HCEC 1CT (cell line): ENCODE data around the gene CSH1.
"Not testable (repeated sequence)": the region's sequence is repeated elsewhere in the genome, so short reads cannot be mapped to it uniquely, and the experiment has no call there.

Source experiments
- DNase-seq: peaks from one replicate; pipeline ENCODE4 v3.0.0-alpha.2; 2017

The CSH1 gene

DNA sequence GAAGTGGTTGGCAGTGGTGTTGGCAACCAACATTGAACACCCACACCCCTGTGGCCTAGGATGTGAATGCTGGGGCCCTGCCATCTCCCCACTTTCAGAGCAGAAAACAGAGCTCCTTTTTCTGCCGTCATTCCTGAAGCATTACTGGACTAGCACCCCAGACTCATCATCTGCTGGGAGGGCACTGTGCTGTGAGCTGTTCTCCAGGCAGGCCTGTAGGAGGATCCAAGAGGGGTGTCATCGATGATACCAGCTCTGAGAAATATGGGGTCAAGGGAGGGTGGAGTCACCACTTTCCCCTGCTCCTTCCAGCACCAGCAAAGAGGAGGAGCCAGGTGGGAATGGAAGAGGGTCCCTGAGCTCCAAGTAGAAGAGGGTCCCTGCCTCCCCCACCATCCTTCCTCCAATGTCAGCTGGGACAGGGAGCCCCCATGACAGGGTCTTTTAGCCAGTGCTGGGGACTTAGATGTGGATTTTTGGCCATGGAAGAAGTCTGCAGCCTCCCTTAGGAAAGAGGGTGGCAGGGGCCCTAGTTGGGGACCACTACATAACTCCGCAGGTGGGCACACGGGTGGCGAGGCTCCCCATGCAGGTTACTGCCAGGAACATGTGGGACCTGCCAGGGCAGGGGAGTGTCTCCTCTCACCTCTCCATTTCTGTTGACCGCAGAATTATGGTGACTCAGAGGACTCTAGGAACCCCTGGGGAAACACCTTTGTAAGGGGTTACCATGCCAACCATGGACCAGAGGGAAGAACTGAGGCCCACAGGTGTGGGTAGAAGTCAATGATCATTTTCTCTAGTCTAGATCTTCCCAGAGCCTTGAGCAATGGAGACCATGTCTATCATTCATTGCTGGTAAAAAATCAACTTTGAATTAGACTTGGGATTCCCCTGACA lies 2.8 kb upstream of the CSH1 start:
- DNase-seq = not testable (repeated sequence)

- not testable (repeated sequence) for DNase-seq
Observed at GRCh38 chr17:63894821-63895220, 1.6 kb downstream of the CSH1 start.

DNA sequence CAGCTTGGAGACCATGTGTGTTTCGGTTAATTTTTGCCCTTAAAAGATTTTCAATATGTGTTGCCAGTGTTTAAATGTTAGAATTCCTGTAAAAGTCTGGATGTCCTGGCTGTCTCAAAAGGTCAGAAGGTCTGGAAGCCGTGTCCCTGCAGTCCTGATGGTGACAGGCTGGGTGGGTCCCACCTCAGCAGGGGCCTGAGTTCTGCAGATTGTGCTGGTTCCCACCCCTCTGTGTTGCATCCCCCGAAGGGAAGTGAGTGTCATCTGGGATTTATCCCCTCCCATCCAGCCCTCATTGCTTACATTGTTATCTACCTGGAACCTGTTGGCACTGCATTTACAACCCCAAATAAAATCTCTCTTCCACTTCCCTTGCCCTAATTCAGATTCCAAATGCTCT lies 2.4 kb downstream of the CSH1 start:
- DNase-seq = not testable (repeated sequence)

GRCh38 chr17:63892316-63893037 lies 3.9 kb downstream of the CSH1 start:
- DNase-seq = not testable (repeated sequence)

- DNase-seq = peak; percentile 36
Observed at GRCh38 chr17:63889026-63889848, 7.1 kb downstream of the CSH1 start.

- not testable (repeated sequence) for DNase-seq
Observed at GRCh38 chr17:63885119-63885518, 11.3 kb downstream of the CSH1 start.

GRCh38 chr17:63882626-63883126 lies 13.7 kb downstream of the CSH1 start:
- not testable (repeated sequence) for DNase-seq

GRCh38 chr17:63881935-63882601 lies 14.3 kb downstream of the CSH1 start, which contains the start of gene GH2:
Gene GH2, minus strand, starts transcription at chr17:63881944. Its CDS starts 143 bp downstream, at chr17:63881801.
- peak; percentile 28 for DNase-seq

DNA sequence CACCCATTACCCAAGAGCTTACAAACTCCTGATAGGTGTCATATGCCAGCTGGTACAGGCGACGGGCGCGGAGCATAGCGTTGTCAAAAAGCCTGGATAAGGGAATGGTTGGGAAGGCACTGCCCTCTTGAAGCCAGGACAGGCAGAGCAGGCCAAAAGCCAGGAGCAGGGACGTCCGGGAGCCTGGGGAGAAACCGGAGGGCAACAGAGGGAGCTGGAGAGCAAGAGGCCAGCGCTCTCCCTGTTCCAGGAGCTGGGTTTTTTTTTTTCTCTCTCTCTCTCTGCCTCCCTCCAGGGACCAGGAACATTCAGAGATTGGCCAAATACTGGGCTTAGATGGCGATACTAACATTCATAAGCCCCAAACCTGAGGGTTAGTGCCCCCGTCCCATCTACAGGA lies 15.0 kb downstream of the CSH1 start:
- not testable (repeated sequence) for DNase-seq

- no peak for DNase-seq
Observed at GRCh38 chr17:63880706-63881105, 15.7 kb downstream of the CSH1 start.

DNA sequence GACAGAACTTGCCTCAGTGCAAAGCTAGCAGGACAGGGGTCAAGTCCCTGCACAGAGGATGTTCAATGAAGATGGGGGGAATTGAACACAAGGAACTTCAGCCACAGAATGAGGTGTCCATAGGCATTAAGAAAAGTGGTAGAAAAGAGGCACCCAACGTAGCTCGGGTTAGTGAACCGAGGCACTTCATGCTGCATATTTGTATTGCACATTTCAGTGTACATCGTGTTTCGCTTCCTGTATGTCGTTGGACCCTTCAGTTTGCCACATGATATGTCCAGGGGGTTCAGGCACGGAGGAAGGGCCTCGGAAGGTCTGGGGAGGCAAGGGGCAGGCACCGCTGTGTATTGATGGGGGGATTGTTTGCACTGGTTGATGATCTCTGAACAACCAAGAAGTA lies 18.0 kb downstream of the CSH1 start:
- not testable (repeated sequence) for DNase-seq

- not testable (repeated sequence) for DNase-seq
Observed at GRCh38 chr17:63874693-63875092, 21.7 kb downstream of the CSH1 start.

- DNase-seq = not testable (repeated sequence)
Observed at GRCh38 chr17:63874061-63874626, 22.2 kb downstream of the CSH1 start.

DNA sequence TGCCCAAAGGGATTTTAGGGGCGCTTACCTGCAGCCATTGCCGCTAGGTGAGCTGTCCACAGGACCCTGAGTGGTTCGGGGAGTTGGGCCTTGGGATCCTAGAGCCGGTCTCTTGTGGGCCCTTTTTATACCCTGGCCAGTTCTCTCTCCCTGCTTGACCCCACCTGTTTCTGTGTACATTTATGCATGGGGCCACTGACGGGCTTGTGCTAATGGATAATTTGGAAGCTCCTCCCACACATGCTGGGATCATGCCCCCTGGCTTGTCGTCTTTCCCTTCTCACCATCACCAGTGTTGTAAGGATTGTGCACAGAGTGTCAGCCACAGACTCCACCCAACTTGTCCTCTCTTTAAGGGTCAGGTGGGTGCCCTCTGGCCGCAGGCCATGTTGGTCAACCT lies 22.8 kb downstream of the CSH1 start, which contains the start of gene CSH2:
Gene CSH2, minus strand, starts transcription at position 101 of the 400 bp plus-strand sequence. Its CDS starts 63 bp downstream, at position 38.
- not testable (repeated sequence) for DNase-seq

DNA sequence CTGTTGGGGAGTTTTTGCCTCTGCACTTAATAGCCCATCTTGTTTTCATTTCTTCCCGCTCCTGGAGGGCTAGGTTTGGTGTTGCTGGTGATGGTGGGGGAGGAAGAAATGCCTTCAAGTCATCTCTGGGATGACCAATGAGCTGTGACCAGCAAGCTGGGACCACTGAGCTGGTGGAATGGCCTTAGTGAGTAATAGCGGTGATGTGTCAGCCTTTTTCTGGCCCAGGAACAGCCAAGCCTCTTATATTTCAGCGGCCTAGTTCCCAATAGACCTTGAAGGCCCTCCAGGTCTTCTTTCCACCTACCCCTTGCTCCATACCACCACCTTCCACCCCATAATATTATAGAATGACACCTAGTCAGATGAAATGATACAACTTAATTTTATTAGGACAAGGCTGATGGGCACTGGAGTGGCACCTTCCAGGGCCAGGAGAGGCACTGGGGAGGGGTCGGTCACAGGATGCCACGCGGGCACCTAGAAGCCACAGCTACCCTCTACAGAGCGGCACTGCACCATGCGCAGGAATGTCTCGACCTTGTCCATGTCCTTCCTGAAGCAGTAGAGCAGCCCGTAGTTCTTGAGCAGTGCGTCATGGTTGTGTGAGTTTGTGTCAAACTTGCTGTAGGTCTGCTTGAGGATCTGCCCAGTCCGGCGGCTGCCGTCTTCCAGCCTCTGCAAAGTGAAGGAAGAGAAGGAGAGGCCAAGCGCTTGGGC lies 24.6 kb downstream of the CSH1 start:
- DNase-seq = not testable (repeated sequence)

DNA sequence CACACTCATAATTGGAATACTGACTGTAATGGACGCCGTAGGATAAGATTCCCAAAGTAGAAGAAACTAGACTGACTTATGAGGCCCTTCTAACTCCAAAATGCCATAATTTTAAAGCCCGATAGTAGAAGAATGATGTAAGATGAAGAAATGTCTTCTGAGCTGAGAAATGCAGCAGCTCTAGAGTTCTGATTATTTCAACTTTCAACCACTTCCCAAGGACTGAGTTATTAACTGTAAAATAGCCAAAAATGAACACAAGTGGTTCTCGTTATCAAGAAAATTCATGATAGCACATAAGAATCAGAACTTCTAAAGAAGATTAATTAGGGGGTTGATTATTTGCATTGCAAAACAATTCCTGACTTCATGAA lies 26.1 kb downstream of the CSH1 start:
- DNase-seq = not testable (repeated sequence)

DNA sequence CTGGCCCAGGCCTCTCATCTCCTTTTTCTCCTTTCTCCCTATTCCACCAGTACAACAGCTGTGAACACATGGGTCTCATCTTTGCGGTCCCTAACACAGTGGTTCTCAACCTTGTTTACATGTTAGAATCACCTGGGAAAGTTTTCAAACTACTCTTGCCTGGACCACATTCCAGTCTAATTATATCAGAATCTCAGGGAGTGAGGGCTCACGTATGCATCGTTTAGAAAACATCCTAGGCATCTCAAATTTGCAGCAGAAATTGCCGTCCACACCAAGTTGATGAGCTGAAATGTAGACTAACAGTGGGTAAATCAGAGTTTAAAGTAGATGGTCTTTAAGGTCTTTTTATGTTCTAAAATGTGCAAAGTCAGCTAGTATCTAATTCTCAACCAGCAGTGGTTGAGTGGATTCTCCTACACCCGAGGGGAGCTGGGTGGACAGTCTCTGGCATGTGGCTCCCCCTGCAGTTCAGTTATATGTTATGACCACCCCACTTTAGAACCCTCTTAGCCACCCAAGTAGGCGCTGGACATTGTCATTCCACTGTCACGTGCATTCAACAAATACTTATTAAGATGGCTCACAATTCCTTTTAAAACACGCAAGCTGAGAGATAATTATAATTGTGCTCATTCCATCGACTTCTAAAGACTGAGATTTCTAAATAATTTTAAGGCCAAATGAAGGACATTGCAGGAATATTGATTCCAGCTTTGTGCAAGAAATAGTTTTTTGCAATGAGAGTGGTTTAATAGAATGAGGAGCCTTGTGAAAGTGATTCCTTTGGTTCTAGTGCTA lies 26.7 kb downstream of the CSH1 start:
- DNase-seq = peak; percentile 12

- DNase-seq = not testable (repeated sequence)
Observed at GRCh38 chr17:63866625-63867024, 29.7 kb downstream of the CSH1 start.

DNA sequence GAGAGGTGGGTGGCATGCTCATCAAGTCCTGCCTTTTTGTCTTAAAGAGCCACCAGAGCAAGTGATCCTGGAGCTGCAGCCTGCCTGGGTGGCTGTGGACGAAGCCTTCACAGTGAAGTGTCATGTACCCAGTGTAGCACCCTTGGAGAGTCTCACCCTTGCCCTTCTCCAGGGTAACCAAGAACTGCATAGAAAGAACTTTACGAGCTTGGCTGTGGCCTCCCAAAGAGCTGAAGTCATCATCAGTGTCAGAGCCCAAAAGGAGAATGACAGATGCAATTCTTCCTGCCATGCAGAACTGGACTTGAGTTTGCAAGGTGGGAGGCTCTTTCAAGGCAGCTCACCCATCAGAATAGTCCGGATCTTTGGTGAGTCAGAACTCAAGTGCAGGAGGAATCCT lies 37.1 kb downstream of the CSH1 start:
- no peak for DNase-seq

DNA sequence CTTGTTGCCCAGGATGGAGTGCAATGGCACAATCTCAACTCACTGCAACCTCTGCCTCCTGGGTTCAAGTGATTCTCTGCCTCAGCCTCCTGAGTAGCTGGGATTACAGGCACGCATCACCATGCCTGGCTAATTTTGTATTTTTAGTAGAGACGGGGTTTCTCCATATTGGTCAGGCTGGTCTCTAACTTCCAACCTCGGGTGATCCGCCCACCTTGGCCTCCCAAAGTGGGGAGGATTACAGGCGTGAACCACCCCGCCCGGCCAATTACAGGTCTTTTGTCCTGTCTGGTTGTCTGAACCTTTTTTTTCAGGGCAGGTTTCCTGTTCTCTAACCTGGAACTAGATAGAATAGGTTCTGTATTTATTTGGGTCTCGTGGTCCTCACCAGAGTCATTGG lies 39.9 kb downstream of the CSH1 start:
- not testable (repeated sequence) for DNase-seq
